A204.1 (cell line): ENCODE results near the gene RBSN.
"Not testable (repeated sequence)": the region's sequence is repeated elsewhere in the genome, so short reads cannot be mapped to it uniquely, and the experiment has no call there.

Experiments
- FAIRE-seq: peaks from 2 replicates; lab custom pipeline; 2012; peaks lifted over from hg19 to GRCh38; lab: Jason Lieb, UNC

Gene RBSN

DNA sequence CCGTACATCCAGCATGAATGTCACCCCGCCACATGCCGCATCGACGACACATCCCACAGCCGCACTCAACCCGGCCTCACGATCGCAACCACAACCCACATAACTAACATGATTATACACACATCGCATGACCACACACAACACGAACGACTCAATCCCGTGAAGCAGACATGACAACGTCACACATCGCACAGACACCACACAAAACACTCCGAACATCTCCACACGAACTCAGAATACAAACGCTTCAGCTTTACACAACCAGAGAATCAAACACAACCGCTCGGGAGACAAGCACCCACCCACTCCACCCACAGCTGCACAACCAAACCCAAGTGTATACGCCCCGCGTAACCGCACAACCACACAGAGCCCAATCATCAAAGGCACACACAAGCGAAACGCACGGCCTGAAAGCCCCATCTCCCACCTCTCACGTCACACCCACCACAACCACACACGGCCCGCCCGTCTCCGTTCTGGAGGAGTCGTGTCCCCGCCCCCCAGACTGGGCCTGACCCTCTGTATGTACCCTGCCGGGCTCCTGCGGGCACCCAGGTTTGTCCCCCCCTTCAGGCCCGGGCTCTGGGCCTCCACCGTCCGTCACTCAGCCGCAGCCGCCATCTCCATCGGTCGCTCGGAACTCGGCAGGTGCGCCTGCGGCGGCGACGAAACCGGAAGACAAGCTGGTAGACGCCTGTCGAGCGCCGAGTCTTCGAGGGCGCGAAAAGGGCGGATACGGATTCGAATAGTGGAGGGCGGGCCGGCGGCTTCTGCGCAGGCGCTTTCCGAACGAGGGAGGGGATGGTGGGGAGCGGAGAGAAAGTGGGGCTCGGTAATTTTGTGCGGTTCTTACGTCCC is at the start of gene RBSN:
Gene RBSN, minus strand, starts transcription at position 646 of the 861 bp plus-strand sequence. CDS start 3,028 bp downstream, outside the sequence.
- peak; percentile 54 for FAIRE-seq

DNA sequence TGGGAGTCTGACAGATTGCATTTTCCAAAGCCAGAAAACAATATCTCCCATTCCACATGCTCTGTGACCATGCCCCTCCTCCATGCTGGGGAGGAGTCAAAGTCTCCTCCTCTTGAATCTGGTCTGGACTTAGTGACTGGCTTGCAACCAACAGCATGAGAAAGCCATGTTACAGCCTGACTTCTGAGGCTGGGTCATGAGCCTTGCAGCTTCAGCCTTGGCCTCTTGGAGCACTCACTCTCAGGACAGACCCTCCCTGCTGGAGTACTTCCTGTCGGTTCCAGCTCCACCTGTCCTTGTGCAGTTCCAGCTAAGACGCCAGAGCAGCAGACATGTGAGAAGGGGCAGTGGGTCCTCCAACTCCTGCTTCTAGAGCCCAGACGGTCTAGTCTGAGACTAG is 49.7 kb upstream of the RBSN start:
- no peak for FAIRE-seq

DNA sequence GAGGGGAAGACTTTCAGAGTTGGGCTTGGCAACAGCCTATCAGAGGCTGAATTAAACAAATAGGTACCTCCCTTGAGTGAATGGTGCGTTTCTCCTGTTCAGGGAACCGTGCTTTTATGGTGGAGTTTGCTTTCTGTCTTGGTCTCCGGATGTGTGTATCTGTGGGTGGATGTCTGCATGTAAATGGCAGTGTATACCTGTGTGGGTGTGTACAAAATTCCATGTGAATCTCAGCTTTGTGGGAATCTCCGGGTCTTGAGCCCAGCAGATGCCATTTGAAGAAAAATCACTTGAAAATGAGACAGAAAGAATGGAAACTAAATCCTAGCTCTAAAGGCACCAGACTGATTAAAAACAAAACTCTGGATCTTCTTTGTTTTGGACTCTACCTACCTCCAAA is 37.9 kb upstream of the RBSN start:
- FAIRE-seq, result not testable (repeated sequence)

DNA sequence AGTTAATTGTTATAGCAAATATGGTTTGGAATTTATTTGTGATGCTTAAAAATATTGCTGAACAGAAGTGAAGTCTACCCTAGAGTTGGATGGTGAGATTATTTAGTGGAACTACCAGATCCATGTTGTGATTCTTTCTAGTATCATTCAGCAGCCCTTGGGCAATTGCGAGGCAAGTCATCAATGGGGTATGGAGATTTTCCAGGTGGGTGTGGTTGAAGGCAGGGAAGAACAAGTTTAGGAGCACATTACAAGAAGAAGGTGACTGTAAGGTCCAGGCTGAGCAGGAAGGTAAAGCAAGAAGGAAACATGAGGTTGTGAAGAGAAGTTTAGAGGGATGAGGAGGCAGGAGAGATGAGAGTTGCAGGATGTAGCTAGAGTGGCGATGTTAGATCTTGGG is 36.0 kb upstream of the RBSN start:
- not testable (repeated sequence) for FAIRE-seq

DNA sequence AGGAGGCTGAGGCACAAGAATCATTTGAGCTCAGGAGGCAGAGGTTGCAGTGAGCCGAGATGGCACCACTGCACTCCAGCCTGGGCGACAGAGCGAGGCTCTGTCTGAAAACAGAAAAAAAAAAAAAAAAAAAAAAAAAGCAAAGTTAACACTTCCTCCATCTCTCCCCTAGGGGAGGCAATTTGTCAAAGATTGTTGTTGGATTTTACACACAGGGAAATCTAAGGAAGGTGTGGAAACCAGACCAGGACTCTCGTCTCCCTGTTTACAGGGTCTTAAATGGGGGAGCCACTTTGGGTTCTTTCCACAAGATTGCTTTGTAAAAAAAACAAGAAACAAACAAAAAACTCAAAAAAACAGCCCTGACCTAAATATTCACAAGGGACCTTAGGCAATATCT is 29.5 kb upstream of the RBSN start:
- FAIRE-seq, result not testable (repeated sequence)

DNA sequence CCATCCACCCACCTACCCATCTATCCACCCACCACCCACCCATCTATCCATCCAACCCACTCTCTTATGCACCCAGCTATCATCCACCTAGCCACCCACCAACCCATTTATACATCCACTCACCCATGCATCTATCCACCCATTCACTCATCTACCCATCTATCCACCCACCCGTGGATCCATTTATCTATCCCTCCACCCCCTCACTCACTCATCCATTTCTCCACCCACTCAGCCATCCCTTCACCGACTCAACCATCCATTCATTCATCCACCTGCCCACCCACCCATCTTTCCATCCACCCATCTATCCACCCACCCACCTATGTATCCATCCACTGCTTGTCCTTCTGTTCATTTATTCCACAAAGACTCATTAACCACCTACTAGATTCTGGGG is 28.0 kb upstream of the RBSN start:
- FAIRE-seq, result not testable (repeated sequence)

DNA sequence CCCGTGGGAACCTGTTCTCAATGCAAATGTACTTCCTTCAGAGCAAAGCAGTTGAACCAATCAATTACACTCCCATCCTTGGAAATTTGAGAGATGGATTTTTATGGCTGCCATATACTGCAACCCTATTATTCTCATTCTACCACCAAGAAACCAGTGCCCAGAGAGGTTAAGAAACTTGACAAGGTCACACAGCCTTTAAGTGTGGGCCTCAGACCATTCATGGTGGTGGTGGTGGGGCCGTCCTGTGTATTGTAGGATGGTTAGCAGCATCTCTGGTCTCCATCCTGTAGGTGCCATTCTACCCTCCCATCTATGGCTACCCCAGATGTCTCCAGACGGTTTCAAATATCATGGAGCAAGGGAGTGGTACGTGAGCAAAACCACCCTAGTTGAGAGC is 23.4 kb upstream of the RBSN start:
- no peak for FAIRE-seq

DNA sequence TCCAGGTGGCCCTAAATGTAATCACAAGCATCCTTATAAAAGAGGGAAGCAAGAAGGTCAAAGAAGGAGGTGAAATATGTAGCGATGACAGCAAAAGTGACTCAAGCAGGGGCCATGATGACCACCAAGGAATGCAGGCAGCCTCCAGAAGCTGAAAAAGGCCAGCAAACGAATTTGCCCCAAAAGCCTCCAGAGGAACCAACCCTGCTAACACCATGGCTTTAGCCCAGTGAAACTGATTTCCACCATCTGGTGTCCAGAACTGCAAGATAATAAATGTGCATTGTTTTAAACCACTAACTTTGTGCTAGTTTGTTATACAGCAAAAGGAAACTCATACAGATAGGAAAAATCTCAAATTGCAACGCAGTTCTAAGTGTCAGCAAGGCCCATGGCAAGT is 23.0 kb upstream of the RBSN start:
- no peak for FAIRE-seq

DNA sequence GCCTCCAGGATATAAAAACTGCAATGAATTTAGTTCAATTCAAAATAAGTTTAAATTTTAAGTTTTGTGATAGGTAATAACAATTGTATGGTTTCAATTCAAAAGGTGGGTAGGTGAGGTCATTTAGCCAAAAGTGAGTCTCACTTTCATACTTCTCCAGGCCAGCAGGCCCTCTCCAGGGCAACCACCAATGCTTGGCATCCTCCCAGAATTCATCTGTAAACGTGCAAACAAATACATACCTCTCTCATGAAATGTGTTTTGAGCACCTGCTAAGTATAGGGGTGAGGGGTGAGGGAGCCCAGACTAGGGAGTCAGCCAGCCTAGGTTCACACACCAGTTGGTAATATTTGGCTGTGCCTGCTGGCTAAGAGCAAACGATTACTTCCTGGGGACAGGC is 22.0 kb upstream of the RBSN start:
- no peak for FAIRE-seq

DNA sequence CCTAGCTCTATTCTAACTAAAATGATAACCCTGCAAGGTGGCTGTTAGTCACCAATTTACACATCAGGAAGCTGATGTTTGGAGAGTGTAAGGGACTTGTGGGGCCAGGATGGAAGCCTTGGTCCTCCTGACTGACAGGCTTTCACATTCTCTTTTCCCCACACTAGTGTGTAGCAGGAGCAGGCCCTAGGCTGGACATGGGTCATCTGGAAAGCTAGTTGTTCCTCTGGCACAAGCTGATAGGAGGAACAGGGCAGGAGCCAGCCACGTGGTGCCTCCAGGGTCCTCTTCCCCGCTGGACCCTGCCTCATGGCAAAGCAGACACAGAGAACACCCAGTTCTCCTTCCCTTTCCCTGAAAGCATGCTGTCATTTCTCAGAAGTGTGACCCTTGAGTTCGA is 18.1 kb upstream of the RBSN start:
- no peak for FAIRE-seq

DNA sequence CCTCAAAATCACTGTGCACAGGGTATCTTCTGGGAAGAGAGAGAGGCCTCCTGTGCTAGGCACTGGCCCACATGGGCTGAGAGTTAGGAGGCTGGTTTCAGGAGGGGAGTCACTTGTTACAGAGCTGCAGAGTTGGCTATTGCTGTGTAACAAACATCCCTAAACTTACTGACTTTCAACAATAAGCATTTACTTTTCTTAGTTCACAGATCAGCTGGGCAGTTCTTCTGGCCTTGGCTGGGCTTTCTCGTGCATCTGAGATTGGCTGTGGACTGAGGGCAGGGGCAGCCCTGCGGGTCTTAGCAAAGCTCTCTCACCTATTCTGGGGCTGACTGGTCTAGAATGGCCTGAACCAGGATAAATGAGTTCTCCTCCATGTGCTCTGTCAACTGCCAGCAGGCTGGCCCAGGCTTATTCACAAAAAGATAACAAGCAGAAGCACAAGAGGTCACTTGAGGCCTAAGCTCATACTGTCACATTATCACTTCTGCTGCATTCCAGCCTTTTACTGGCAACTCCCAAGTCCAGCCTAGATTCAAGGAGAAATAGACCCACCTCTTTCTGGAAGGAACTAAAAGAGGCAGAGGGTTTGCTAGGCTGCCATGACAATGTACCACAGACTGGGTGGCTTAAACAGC is 17.2 kb upstream of the RBSN start:
- no peak for FAIRE-seq

DNA sequence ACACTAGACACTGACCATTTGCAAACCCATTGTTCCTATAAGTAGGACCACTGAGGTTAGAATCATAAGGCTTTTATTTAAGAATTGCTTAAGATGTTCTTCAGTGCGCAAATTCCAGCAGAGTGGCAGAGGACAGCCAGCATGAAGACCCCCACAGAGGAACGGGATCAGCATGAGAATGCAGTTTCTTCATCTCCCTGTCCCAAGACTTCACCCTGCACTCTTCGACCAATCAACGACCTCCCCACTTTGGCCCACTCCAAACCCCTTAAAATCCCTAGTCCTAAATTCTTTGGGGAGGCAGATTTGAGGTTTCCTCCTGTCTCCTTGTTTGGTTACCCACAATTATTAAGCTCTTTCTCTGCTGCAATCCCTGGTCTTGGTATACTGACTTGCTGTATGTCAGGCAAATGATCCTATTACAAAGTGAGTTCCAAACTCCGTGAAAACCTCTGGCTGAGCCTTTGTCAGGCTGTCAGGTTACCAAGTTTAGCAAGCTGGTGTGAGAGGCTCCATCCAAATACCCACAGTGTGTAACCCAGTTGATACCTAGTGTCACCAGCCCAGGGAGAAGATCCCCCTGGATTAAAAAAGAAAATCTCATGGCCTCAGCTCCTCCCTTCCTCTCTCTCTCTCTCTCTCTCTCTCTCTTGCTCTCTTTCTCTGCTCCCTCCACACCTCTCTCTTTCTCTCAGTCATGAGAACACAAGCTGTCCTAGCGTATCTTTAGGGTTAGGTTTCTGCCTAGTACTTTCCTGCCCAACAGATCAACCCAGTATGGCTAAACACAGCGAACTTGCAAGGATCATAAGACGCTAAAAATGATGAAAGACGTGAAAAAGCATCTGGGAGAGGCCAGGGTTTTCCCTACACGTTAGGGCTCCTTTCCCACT is 15.8 kb upstream of the RBSN start:
- FAIRE-seq, result no peak

DNA sequence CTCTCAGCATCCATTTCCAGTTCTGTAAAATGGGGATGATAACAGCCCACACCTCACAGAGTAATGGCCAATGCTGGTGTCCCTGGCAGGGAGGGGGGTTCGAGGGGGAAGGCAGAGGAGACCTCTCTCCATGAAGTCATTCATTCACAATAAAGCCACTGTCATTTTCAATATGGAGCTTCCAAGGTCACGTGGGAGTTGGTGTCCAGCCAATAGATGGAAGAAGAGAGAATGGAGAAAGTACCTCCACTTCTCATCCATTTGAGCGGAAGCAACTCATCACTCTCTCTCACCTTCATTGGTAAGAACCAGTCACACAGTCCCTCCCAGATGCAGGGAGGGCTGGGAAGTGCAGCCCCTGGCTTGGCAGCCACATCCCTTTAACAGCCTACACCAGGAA is 14.9 kb upstream of the RBSN start:
- FAIRE-seq, result no peak

DNA sequence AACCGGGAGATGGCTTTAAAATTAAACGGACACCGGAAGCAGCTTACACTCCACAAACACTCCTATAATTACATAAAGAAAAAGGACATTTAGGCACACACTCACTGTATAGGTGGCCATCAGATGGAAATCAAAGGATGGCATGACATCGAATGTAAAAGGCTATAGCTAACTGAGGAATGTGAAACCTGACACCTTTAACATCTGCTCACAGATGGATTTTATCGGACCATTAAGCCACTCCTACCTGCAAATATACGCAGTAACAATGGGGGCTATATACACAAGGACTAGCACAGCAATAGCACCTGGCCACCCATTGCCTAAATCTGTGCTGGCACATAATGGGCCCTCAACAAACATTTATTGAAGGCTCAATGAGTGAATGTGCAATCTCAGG is 14.5 kb upstream of the RBSN start:
- FAIRE-seq, result no peak

DNA sequence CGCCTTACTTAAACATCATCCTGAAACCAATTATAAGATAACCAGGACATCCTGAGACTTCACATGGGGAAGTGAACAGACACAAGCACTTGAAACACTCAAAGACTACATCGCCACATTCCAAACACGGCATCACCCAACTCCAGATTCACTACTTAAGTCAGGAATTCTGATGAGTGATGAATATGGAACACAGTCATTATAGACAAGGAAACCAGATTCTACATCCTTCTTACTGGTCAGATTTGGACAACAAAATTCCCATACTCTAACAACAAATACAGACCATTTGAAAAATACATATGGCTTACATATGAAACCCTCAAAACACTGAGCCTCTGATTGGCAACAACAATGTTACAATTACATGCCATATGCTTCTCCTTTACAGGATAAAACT is 13.1 kb upstream of the RBSN start:
- no peak for FAIRE-seq

DNA sequence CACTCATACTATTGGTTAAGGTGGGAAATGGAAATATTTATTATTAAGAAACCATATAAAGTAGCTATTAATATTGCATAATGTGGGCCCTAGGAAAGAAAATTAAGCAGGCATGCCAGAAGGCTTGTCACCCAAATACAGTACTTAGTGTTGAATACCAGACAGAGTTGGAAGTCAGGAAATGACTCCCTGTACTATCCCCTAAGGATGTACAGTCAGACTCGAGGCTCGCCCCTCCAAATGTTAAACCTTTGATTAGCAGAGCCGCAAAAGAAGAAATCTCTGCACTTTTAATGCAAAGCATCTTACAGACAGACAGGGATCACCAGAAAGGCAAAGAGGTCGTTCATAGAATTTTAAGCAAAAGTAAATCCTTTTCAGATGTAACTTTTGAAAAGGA is 11.3 kb upstream of the RBSN start:
- no peak for FAIRE-seq

DNA sequence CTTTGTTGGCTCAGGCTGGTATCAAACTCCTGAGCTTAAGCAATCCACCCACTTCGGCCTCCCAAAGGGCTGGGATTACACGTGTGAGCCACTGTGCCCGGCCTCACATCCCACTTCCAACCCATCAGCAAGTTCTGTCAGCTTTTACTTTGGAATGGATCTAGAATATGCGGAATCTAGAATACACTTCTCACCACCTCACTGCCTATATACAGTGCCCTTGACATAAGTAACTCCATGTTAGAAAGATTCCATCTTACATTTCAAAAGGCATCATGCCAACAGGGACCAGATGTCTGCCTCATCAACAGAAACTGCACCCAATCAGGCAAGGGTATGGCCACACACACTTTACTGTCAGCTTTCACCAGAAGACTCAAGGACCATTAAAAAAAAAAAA is 9.9 kb upstream of the RBSN start:
- FAIRE-seq, result no peak

DNA sequence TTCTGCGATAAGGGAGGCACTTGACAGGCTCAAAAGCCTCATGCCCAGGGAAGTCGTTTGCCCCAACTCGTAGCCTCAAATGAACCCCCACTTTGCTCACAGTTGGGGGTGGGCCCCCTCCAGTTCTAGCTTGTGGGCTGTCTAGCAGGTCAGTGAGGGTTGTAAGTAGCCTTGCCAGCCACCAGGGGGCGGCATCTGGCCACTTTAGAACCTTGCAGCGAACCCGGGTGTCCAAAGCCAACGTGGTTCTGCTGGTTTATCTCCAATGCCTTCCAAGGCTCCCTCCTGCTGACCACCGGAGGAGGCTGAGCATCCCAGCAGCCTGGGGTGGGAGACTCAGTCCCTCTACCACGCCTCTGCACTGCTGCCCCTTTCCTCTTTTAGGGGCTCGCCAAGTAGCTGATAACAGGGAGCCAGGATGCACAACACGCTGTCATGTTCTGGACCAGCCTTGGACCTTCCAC is 9.2 kb upstream of the RBSN start:
- no peak for FAIRE-seq

DNA sequence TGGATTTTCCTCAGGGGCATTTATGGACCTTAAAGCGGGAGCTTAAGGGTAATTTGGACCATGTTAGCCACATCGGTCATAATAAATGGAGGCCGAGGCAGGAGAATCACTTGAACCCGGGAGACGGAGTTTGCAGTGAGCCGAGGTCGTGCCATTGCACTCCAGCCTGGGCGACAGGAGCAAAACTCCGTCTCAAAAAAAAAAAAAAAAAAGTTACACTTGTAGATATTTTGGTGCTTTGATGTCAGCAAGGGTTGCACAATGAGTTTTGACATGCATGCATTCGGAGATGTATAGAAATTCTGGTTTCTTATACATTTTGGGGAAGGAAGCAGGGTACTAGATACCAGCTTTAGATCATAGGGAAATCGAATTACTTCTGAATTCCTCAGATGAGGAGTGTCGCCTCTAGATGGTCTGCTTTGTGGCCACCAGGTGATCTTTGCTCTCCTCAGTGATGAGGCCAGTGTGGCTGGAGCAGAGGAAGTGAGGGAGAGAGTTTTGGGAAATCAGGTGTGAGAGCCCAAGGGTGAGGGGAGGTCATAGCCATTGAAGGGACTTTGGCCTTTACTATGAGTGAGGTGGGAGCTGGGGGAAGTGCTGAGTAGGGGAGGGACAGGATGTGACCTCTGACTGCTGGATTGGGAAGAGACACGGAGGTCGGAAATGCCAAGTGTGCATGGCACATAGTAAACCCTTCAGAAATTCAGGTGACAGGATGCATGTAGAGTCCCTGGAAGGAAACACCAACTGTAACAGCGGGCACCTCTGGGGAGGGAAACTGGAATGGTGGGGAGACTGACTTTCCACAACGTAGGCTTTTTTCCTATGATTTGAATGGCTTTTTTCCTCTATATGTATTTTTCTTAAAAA is 8.4 kb upstream of the RBSN start:
- no peak for FAIRE-seq

DNA sequence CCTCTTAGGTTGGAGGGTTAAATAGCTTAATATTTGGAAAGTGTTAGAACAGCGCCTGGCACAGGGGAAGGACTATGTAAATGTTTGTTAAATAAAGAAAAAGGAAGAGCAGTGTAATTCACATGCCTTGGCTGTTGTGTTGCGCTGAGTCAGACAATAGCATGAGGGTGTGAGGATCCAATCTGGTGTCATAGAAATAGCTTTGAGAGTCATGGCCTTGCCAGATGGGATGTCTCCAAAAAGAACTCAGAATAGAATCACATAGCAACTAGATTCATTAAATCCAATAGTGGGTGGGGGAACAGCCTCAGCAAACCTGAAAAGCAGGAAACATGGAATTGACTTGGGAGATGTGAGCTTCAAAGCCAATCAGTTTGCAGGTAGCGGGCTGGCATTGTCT is 3.9 kb upstream of the RBSN start:
- FAIRE-seq, result no peak

DNA sequence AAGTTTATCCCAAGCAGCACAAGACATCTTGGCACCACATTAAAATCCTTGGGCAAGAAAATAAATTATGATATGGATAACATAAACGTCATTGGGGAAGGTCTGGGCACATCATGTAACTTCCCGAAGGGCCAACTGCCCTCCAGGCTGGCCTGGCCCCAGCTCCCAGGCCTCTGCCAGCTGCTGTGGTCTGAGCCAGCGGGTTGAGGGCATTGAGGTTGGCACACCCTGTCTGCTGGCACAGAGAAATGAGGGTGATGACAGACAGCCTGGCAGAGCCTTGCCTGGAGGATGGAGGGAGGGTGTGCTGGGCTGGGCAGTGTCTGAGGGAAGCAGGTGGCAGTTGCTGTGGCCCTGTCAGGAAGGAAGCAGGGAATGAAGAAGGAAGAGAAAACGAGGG is 3.3 kb upstream of the RBSN start:
- FAIRE-seq, result no peak
